Esophagus muscularis mucosa (tissue), 3 donors: Measurements from ENCODE around the gene MAGEB3.

Source experiments
- POLR2A ChIP-seq: fragments of 450-650 bp; IDR thresholded peaks from one replicate; pipeline ENCODE4 v1.6.1; 2017; ENCODE audit warnings: antibody characterized with exemption, moderate library complexity, mild to moderate bottlenecking, low read depth
- POLR2AphosphoS5 ChIP-seq, 2 donors: sonication (generic); formaldehyde crosslinking; IDR thresholded peaks; one replicate each; pipeline ENCODE4 v1.6.1; 2017; ENCODE audit warnings: antibody characterized with exemption in 2 of 2
- TF ChIP-seq, protein P1 (sequence below), 3 experiments: fragments of 200-600 bp in 2 of 3; fragments of 450-650 bp in 1 of 3; sonication (generic) in 2 of 3; IDR thresholded peaks; one replicate each; pipeline ENCODE4 v1.5.1; 2017 to 2019; ENCODE audit warnings: antibody characterized with exemption in 3 of 3, mild to moderate bottlenecking in 2 of 3, moderate library complexity in 1 of 3

GRCh38 chrX:30262763-30263162 is 32.3 kb downstream of the MAGEB3 start:
- TF ChIP-seq POLR2A (no peak), POLR2AphosphoS5 (IDR thresholded peaks at IDR 0.05) (no peak)
- TF ChIP-seq, protein P1, sequence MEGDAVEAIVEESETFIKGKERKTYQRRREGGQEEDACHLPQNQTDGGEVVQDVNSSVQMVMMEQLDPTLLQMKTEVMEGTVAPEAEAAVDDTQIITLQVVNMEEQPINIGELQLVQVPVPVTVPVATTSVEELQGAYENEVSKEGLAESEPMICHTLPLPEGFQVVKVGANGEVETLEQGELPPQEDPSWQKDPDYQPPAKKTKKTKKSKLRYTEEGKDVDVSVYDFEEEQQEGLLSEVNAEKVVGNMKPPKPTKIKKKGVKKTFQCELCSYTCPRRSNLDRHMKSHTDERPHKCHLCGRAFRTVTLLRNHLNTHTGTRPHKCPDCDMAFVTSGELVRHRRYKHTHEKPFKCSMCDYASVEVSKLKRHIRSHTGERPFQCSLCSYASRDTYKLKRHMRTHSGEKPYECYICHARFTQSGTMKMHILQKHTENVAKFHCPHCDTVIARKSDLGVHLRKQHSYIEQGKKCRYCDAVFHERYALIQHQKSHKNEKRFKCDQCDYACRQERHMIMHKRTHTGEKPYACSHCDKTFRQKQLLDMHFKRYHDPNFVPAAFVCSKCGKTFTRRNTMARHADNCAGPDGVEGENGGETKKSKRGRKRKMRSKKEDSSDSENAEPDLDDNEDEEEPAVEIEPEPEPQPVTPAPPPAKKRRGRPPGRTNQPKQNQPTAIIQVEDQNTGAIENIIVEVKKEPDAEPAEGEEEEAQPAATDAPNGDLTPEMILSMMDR (IDR thresholded peaks at IDR 0.05) = no peak
